ENCODE measurements around the gene LIMD2. TPM values are rescaled to one million over a fixed set of nuclear protein-coding genes. Genes with fewer than 3 reads are reported as not detected.
A peak's percentile ranks its signal among the peaks of the same experiment; 100 is the strongest.

The LIMD2 gene
- total and polyA plus RNA-seq, 2 donors (not counting 1 experiment from before 2014, with no cell fraction given) = 2.9 to 3.1 TPM

- TF ChIP-seq CTCF (conservative IDR thresholded peaks at IDR 0.05 in 1 of 2, IDR thresholded peaks at IDR 0.05 in 1 of 2; ENCODE audit: low read depth in 1 of 2, low read length in 2 of 2) (no peak), EZH2 (IDR thresholded peaks at IDR 0.05; ENCODE audit: low read length, missing control alignments) (no peak)
- no peaks in the 10 kb centered on the region for H3K79me2 ChIP-seq (ENCODE audit: control insufficient read depth, insufficient read depth, low read length)
- no peak overlapping the region for H3K4me2 ChIP-seq (ENCODE audit: extremely low read depth, insufficient read depth, low read length)
- H3K9ac ChIP-seq (ENCODE audit: insufficient read depth, low read length) = no peak overlapping the region
- no peak overlapping the region for H3K4me3 ChIP-seq (replicated peaks in 1 of 4; ENCODE audit: control extremely low read depth in 1 of 4, insufficient read depth in 1 of 4, low read depth in 3 of 4, low read length in 4 of 4)
- no peak overlapping the region for H3K27ac ChIP-seq (ENCODE audit: insufficient read depth, low read length)
- H3K9me3 ChIP-seq (ENCODE audit: control insufficient read depth, insufficient read depth, low read depth, low read length) = no peaks in the 10 kb centered on the region
- H3K4me1 ChIP-seq (ENCODE audit: control insufficient read depth, extremely low read depth, insufficient read depth, low read length) = no peaks in the 10 kb centered on the region
- peaks cover 3% of the 10 kb centered on the region for H3K36me3 ChIP-seq (ENCODE audit: control insufficient read depth, insufficient read depth, low read length)
- no peak overlapping the region for H2AFZ ChIP-seq (ENCODE audit: low read length)
- DNase-seq (ENCODE audit: low read depth in 2 of 2) = peak in 1 of 2 donors; percentile 21
- H3K27me3 ChIP-seq (ENCODE audit: control insufficient read depth, insufficient read depth, low read length) = no peaks in the 10 kb centered on the region
- no peaks in the 10 kb centered on the region for H4K20me1 ChIP-seq (ENCODE audit: control insufficient read depth, extremely low read depth, insufficient read depth, low read length)
Observed at GRCh38 chr17:63718988-63719387, 19.1 kb upstream of the LIMD2 start.

- Histone ChIP-seq H3K9me3 (ENCODE audit: control insufficient read depth, insufficient read depth, low read depth, low read length) (no peaks in the 10 kb centered on the region), H3K4me2 (ENCODE audit: extremely low read depth, insufficient read depth, low read length) (no peak overlapping the region), H3K27ac (ENCODE audit: insufficient read depth, low read length) (no peak overlapping the region), H2AFZ (ENCODE audit: low read length) (no peak overlapping the region), H3K4me3 (replicated peaks in 1 of 4; ENCODE audit: control extremely low read depth in 1 of 4, insufficient read depth in 1 of 4, low read depth in 3 of 4, low read length in 4 of 4) (no peak overlapping the region), H3K79me2 (ENCODE audit: control insufficient read depth, insufficient read depth, low read length) (no peaks in the 10 kb centered on the region), H3K27me3 (ENCODE audit: control insufficient read depth, insufficient read depth, low read length) (no peaks in the 10 kb centered on the region), H4K20me1 (ENCODE audit: control insufficient read depth, extremely low read depth, insufficient read depth, low read length) (no peaks in the 10 kb centered on the region), H3K36me3 (ENCODE audit: control insufficient read depth, insufficient read depth, low read length) (peaks cover 3% of the 10 kb centered on the region), H3K4me1 (ENCODE audit: control insufficient read depth, extremely low read depth, insufficient read depth, low read length) (no peaks in the 10 kb centered on the region), H3K9ac (ENCODE audit: insufficient read depth, low read length) (no peak overlapping the region)
- no peak for DNase-seq (ENCODE audit: low read depth in 2 of 2)
- TF ChIP-seq EZH2 (IDR thresholded peaks at IDR 0.05; ENCODE audit: low read length, missing control alignments) (no peak), CTCF (conservative IDR thresholded peaks at IDR 0.05 in 1 of 2, IDR thresholded peaks at IDR 0.05 in 1 of 2; ENCODE audit: low read depth in 1 of 2, low read length in 2 of 2) (no peak)
Observed at GRCh38 chr17:63716426-63716825, 16.5 kb upstream of the LIMD2 start.

- no peak overlapping the region for H3K4me2 ChIP-seq (ENCODE audit: extremely low read depth, insufficient read depth, low read length)
- H3K79me2 ChIP-seq (ENCODE audit: control insufficient read depth, insufficient read depth, low read length) = no peaks in the 10 kb centered on the region
- H3K4me3 ChIP-seq (replicated peaks in 1 of 4; ENCODE audit: control extremely low read depth in 1 of 4, insufficient read depth in 1 of 4, low read depth in 3 of 4, low read length in 4 of 4) = no peak overlapping the region
- no peak overlapping the region for H3K27ac ChIP-seq (ENCODE audit: insufficient read depth, low read length)
- no peak overlapping the region for H3K9ac ChIP-seq (ENCODE audit: insufficient read depth, low read length)
- H3K36me3 ChIP-seq (ENCODE audit: control insufficient read depth, insufficient read depth, low read length) = peaks cover 4% of the 10 kb centered on the region
- peak; percentile 31 to 48 for DNase-seq (ENCODE audit: low read depth in 2 of 2)
- no peak overlapping the region for H2AFZ ChIP-seq (ENCODE audit: low read length)
- H3K27me3 ChIP-seq (ENCODE audit: control insufficient read depth, insufficient read depth, low read length) = no peaks in the 10 kb centered on the region
- H3K9me3 ChIP-seq (ENCODE audit: control insufficient read depth, insufficient read depth, low read depth, low read length) = no peaks in the 10 kb centered on the region
- no peak for TF ChIP-seq CTCF (conservative IDR thresholded peaks at IDR 0.05 in 1 of 2, IDR thresholded peaks at IDR 0.05 in 1 of 2; ENCODE audit: low read depth in 1 of 2, low read length in 2 of 2)
- TF ChIP-seq EZH2 (IDR thresholded peaks at IDR 0.05; ENCODE audit: low read length, missing control alignments) = no peak
- no peaks in the 10 kb centered on the region for H3K4me1 ChIP-seq (ENCODE audit: control insufficient read depth, extremely low read depth, insufficient read depth, low read length)
- no peaks in the 10 kb centered on the region for H4K20me1 ChIP-seq (ENCODE audit: control insufficient read depth, extremely low read depth, insufficient read depth, low read length)
Observed at GRCh38 chr17:63714550-63715277, 14.8 kb upstream of the LIMD2 start.

Measured in fibroblast of lung (primary cell).